AG08395 (cell line): ENCODE data around the gene CDHR4.
"Not testable (repeated sequence)": the region's sequence is repeated elsewhere in the genome, so short reads cannot be mapped to it uniquely, and the experiment has no call there.

Source experiments
- DNase-seq: peaks from one replicate; pipeline ENCODE4 v3.0.0; 2012; ENCODE audit warnings: mixed read lengths, low spot score

CDHR4 gene

GRCh38 chr3:49799761-49800160, at the start of gene CDHR4:
Gene CDHR4, minus strand, starts transcription at chr3:49799873. Its CDS starts 61 bp downstream, at chr3:49799812.
- DNase-seq = peak; percentile 96

GRCh38 chr3:49845694-49846093, 46.0 kb upstream of the CDHR4 start:
- no peak for DNase-seq

DNA sequence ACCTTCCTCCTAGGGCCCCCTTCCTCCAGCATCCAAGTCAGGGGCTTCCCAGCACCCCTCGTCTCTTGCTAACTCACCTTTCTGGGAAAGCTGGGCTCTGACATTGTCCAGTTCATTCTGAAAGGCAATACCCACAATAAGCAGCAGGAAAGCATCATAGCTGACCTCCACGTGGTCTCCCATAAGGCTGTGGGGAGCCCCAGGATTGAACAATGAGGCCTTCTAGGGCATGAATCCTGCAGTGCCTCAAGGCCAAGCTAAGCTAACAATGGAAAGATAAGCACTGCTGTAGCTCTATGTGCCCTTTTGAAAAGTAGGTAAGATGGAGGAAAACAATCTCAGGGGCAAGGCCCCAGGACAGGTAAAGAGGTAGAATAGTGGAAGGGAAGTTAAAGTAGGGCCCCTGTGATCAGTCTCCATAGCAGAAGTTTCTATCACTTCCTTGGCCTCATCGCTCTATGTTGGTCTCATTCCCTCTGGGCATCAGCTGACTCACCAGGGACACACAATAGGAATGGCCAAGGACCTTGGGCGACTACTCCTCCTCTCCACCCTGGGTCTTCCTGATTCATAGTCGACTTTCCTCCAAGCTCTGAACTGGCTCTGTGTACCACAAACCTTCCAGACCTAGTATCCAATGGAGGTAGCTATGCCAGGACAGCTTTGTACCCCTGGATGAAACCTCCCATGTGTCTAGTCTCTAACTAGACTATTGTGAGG, 45.0 kb upstream of the CDHR4 start:
- no peak for DNase-seq

- no peak for DNase-seq
These were observed 43.3 kb upstream of the CDHR4 start for GRCh38 chr3:49842843-49843517.

- no peak for DNase-seq
These were observed 42.1 kb upstream of the CDHR4 start for GRCh38 chr3:49841806-49842205.

- DNase-seq = no peak
These were observed 41.5 kb upstream of the CDHR4 start for GRCh38 chr3:49841126-49841696.

DNA sequence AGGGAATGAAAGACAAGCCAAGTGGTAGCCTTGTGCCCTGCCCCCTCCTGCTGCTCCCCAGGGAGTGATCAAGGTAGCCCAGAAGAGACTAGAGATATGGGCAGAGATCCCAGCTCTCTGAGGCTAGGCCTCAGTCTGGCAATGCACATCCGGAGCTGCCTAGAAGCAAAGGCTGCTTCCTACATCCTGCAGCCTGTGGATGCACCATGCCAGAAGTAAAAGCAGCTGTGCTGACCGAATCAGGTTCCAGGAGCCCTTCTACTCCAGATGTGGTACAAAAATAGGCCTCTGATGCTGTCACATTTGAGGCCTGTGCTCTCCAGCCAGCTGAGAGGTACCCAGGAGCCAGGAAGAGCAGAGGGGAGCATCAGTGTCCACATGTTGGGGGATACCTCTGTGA, 40.7 kb upstream of the CDHR4 start:
- peak; percentile 38 for DNase-seq

DNA sequence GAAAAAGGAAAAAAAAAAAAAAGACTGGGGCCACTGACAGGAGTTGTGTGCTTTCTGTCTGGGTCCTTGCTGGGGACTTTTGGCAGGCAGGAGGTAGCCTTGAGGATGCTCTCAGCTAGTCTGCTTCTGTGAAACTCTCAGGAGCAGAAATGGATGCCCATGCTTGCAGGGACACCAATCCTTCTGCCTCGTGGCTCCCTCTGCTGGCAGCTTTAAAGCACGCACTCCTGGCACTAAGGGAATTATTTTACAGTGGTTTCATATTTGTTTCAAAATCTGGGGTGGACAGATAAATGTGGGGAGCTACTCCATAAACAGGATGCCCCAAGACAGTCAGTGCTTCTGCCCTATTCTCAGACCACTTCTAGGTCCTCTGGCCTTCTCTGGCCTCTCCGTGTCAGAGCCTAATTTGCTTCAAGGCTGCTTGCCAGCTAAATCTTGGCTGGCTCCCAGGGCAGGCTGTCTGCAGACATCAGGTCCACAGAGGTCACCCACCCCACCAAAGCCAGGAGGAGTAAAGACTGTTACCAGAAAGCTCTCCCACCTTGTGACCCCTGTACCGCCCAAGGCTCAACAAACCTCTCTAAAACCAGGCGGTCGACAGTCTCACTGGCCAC, 39.6 kb upstream of the CDHR4 start:
- peak; percentile 84 for DNase-seq

GRCh38 chr3:49831341-49831740, 31.7 kb upstream of the CDHR4 start:
- no peak for DNase-seq

- DNase-seq = no peak
These were observed 26.3 kb upstream of the CDHR4 start for GRCh38 chr3:49826016-49826415.

GRCh38 chr3:49823131-49823530, 23.5 kb upstream of the CDHR4 start:
- not testable (repeated sequence) for DNase-seq

GRCh38 chr3:49813497-49814174, 14.0 kb upstream of the CDHR4 start, which contains the start of gene UBA7:
Gene UBA7, minus strand, starts transcription at chr3:49813953. Its CDS starts 166 bp downstream, at chr3:49813787.
- peak; percentile 85 for DNase-seq

DNA sequence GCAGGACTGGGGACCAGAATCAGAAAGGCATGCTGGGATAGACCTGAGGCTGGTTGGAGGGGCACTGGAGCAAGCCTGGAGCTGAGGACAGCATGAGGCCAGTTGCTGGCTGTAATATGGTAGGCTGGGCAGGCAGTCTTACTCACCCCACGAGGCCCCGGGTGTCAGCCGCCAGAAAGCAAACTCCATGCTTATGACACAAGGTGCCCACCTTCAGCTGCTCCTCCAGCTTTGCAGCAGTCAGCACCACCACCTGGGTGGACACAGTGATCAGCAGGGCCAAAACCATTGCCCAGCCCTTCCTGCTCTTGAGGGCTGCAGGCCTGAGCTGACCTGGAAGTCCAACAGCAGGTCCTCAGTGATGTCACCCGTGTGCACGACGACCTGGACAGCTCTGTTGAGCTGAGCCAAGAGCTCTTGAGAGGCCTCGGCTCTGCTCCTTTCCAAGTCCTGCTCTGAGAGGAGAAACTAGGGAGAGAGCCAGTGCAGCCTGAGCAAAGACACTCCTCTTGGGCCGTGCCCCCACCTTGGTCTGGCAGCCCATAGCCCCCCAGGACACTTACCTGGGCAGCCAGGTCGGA, 13.3 kb upstream of the CDHR4 start:
- DNase-seq = peak; percentile 12

DNA sequence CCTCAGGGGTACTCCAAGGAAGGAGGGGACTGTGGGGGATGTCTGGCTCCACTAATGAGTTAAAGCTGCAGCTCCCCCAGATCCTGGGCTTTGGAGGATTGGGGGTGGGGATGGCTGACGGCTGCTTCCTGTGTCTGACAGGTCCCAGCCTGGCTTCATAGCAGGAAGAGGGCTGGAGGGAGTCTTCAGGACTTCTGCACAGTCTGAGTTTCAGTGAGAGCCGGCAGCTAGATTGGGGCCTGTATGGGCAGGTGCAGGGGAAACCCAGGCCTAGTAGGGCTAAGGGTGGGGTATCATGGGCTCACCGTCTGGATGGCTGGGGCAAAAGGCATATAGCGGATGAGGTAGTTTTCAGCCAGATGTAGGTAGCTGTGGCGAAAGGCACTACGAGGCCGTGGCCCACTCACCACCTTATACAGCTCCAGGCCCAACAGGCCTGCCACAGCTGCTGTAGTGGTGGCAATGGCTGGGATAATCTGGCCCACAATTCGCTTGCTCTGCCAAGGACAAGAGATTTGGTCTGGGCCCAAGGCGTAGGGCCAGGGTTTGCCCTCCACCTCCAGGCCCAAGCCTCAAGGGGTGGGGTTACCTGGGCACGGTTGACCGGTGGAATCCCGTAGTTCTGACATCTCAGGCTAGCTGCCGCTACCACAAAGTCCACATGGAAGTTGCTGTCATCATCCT, 7.9 kb upstream of the CDHR4 start:
- no peak for DNase-seq

DNA sequence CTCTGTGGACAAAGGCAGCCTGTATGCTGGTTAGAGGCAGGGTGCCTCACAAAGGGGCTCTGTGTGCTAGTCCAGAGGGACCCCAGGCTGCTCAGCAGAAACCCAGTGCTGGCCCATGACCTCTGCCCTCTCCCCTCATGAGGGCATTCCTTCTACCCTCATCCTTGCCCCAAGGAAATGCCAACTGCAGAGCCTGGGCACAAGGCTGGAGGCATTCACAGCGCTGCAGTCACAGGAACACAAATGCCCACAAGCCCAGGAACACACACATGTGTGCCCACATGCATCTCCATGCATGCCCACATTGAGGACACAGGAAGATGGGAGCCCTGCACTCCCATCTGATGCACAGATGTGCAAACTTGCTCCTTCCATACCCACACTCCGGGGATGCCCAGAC, 7.2 kb upstream of the CDHR4 start:
- no peak for DNase-seq

DNA sequence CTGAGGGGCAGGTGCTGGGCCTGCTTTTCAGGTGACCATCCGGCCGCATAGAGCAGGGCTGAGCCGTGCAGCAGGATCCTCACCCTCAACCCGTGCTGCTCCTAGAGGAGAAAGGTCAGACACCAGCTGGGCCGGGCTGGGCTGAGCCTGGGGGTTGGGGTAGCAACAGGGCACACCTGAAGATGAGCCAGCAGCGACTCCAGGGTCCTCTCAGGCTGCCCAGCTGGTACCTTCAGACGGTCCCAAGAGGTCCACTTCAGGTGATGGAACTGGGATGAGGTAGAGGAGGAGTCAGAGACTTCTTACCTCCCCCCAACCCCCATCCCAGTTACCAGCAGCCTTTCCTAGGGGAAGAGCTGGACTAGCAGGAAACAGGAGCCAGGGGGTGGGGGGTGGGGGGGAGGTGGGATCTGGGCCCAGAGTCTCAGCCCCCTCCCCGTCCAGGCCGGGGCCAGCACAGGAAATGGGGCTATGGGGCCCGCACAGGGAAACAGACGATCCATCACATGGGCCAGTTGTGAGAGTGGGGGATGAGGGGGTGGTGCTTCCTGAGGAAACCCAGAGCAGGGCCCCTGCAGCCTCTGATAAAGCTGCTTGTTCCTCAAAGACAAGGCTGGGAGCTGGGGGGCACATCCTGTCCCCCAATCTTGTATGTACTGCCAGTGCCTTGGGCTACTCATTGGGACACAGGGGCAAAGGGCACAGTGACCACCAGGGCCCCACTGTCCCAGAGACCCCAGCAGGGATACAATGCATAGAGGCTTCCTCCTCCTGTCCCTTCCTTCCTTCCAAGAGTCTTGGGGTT, 6.4 kb upstream of the CDHR4 start:
- no peak for DNase-seq

DNA sequence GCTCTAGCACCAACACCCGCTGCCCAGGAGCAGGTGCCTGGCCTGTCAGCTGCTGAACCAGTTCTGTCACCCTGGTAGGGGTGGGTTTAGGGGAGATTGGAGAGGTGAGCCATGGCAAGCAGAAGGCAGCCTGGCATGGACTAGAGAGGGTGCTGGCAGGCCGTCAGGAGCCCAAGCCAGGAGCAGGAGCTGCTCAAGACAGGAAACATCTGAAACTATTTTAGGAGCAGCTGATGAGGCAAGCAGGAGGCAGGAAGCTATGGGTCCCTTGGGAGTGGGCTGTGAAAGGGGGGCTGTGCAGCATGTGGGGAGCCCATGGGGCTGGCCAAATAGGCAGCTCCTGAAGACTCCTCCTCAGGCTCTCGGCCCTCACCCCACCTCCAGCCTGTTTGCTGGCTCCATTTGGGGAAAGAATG, 5.7 kb upstream of the CDHR4 start:
- peak; percentile 89 for DNase-seq

DNA sequence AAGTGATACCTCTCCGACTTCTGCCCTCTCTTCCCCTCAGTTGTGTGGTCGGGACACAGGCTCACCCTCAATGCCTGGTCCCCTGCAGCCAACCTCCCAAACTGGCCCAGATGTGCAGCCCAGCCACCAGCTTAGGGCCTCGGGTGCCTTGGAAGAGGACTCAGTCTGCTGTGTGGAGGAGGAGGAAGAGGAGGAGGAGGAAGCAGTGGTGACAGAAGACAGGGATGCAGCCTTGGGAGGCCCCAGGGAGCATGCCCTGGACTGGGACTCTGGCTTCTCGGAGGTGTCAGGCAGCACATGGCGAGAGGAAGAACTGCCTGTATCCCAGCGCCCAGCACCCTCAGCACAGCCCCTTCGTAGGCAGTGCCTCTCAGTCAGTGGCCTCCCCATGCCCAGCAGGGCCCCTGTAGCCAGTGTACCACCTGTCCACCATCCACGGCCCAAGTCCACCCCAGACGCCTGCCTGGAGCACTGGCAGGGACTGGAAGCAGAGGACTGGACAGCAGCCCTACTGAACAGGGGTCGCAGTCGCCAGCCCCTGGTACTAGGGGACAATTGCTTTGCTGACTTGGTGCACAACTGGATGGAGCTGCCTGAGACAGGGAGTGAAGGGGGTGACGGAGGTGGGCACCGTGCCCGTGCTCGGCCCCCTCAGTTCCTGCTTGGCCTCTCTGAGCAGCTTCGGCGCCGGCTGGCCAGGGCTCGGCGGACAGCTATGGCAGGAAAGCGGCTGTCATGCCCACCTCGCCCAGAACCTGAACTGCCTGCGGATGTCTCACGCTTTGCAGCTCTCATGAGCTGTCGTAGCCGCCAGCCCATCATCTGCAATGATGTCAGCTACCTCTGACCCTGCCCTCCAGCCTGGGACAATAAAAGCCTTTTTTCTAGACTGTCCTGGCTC, 4.7 kb upstream of the CDHR4 start:
- no peak for DNase-seq

- no peak for DNase-seq
These were observed 3.9 kb upstream of the CDHR4 start for GRCh38 chr3:49803465-49804140.
